Lower leg skin (tissue), 4 donors: ENCODE measurements around the gene LIMS2. TPM values are rescaled to one million over a fixed set of nuclear protein-coding genes. Genes with fewer than 3 reads are reported as not detected.
A peak's percentile ranks its signal among the peaks of the same experiment; 100 is the strongest.

Experiments
- DNase-seq, 2 donors: peaks; one replicate each; pipeline ENCODE4 v3.0.0-alpha.2; 2019; ENCODE audit warnings: low spot score in 2 of 2
- H3K4me3 ChIP-seq: fragments of 200-600 bp; sonication (generic); 2 replicates; pipeline ENCODE4 v1.5.1; 2017; ENCODE audit warnings: mild to moderate bottlenecking, low read depth; ENCODE audit not compliant: poor library complexity, severe bottlenecking
- CTCF ChIP-seq, 3 donors: fragments of 450-650 bp; IDR thresholded peaks; one replicate each; pipeline ENCODE4 v1.5.1; 2016; ENCODE audit warnings: antibody characterized with exemption in 3 of 3, mild to moderate bottlenecking in 3 of 3, moderate library complexity in 2 of 3
- POLR2A ChIP-seq, 2 donors: fragments of 450-650 bp; IDR thresholded peaks; one replicate each; pipeline ENCODE4 v1.6.1; 2016 to 2017; ENCODE audit warnings: antibody characterized with exemption in 2 of 2, mild to moderate bottlenecking in 1 of 2, moderate library complexity in 1 of 2
- WGBS, 2 donors: methylation state at CpG; one replicate each; pipeline ENCODE4 v1.1.5; 2018; 5-methylcytosine and 5-hydroxymethylcytosine counted together
- intact Hi-C: fragments of 100-400 bp; cut with DNase I; formaldehyde crosslinking; loops from one replicate; pipeline ENCODE4 v1.15.0; 2023; ENCODE audit warnings: low total_unique reads
- total RNA-seq, 4 donors: library from RNA; depleted of rRNA; stranded (reverse); fragments of >200 nt; gene quantifications; one replicate each; pipeline ENCODE4 v1.1.0, GENCODE V29; 2016

Gene LIMS2
- total RNA-seq, 4 donors from 2014 or later, result 7.5 to 19.4 (median 11.4) TPM

GRCh38 chr2:127597984-127598380, 77.3 kb downstream of the LIMS2 start:
- no peak for DNase-seq
- H3K4me3 ChIP-seq, result no peak overlapping the region
- 71 to 73% methylated on average over 4 of the region's 4 CpGs for WGBS, 2 donors
- TF ChIP-seq POLR2A (IDR thresholded peaks at IDR 0.05), result no peak
- no peak for TF ChIP-seq CTCF (IDR thresholded peaks at IDR 0.05)
- intact Hi-C loops, result no loop called here

GRCh38 chr2:127597046-127597983, 78.0 kb downstream of the LIMS2 start:
- no peak for TF ChIP-seq CTCF (IDR thresholded peaks at IDR 0.05)
- no peak for TF ChIP-seq POLR2A (IDR thresholded peaks at IDR 0.05)
- intact Hi-C loops, result no loop called here
- H3K4me3 ChIP-seq, result no peak overlapping the region
- 87 to 88% methylated on average over 17 of the region's 17 CpGs for WGBS, 2 donors
- DNase-seq, result peak in 1 of 2 donors; percentile 50

GRCh38 chr2:127596311-127597045, 78.9 kb downstream of the LIMS2 start:
- DNase-seq, result peak in 1 of 2 donors; percentile 59
- TF ChIP-seq CTCF (IDR thresholded peaks at IDR 0.05), result no peak
- TF ChIP-seq POLR2A (IDR thresholded peaks at IDR 0.05), result no peak
- H3K4me3 ChIP-seq, result no peak overlapping the region
- 92 to 95% methylated on average over 14 of the region's 14 CpGs for WGBS, 2 donors
- intact Hi-C loops, result no loop called here

- WGBS, 2 donors, result 87 to 92% methylated on average over 9 to 10 of the region's 10 CpGs
- peak in 1 of 2 donors; percentile 54 for DNase-seq
- TF ChIP-seq POLR2A (IDR thresholded peaks at IDR 0.05) (no peak), CTCF (IDR thresholded peaks at IDR 0.05) (no peak)
- intact Hi-C loops, result no loop called here
- H3K4me3 ChIP-seq, result no peak overlapping the region
Measured at GRCh38 chr2:127594116-127594591, 81.2 kb downstream of the LIMS2 start.

- TF ChIP-seq CTCF (IDR thresholded peaks at IDR 0.05) (no peak), POLR2A (IDR thresholded peaks at IDR 0.05) (no peak)
- no peak overlapping the region for H3K4me3 ChIP-seq
- intact Hi-C loops, result no loop called here
- 78 to 89% methylated on average over 10 to 27 of the region's 27 CpGs for WGBS, 2 donors
- DNase-seq, result peak in 1 of 2 donors; percentile 77
Measured at GRCh38 chr2:127593228-127594115, 81.9 kb downstream of the LIMS2 start.
